OCI-LY3 (cell line): ENCODE results near the gene CRLF2.

Source experiments
- EZH2phosphoT487 ChIP-seq: fragments of 200-600 bp; shearing (Covaris generic); IDR thresholded peaks from 2 replicates; pipeline ENCODE4 v1.6.1; 2018; ENCODE audit warnings: antibody characterized with exemption, mixed run types, low read depth
- TF ChIP-seq, protein P1 (sequence below): fragments of 200-600, 300-600 bp; sonication (generic); IDR thresholded peaks from 2 replicates; pipeline ENCODE4 v1.5.1; 2014; ENCODE audit warnings: antibody characterized with exemption, low read length, low read depth

DNA sequence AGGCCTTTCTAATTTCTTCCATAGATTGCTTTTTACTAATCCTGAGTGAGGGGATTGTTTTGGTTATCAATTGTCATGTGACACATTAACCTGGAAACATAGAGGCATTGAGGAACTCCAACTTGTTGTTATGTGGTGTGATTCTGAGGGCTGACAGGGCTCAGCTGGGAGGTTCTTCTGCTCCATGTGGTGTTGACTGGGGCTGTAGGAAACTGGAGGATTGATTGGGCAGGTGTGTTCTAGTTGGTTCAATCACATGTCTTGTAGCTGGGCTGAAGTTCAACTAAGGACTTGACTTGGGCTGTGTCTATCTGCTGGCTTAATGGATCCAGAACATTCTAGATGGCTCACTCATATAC is 10.8 kb upstream of the CRLF2 start:
- TF ChIP-seq, protein P1, sequence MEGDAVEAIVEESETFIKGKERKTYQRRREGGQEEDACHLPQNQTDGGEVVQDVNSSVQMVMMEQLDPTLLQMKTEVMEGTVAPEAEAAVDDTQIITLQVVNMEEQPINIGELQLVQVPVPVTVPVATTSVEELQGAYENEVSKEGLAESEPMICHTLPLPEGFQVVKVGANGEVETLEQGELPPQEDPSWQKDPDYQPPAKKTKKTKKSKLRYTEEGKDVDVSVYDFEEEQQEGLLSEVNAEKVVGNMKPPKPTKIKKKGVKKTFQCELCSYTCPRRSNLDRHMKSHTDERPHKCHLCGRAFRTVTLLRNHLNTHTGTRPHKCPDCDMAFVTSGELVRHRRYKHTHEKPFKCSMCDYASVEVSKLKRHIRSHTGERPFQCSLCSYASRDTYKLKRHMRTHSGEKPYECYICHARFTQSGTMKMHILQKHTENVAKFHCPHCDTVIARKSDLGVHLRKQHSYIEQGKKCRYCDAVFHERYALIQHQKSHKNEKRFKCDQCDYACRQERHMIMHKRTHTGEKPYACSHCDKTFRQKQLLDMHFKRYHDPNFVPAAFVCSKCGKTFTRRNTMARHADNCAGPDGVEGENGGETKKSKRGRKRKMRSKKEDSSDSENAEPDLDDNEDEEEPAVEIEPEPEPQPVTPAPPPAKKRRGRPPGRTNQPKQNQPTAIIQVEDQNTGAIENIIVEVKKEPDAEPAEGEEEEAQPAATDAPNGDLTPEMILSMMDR, result no peak
- TF ChIP-seq EZH2phosphoT487, result no peak
